ENCODE measurements around the gene DNASE1. TPM values are rescaled to one million over a fixed set of nuclear protein-coding genes. Genes with fewer than 3 reads are reported as not detected.

Gene DNASE1
- total RNA-seq, 1 donor from 2014 or later: 23.1 TPM

- Mint-ChIP-seq H3K4me3 (ENCODE audit: unreplicated experiment) (peak overlapping the region; percentile 99), H3K36me3 (ENCODE audit: unreplicated experiment) (peaks cover 6% of the 10 kb centered on the region), H3K4me1 (ENCODE audit: unreplicated experiment) (peaks cover 28% of the 10 kb centered on the region), H3K27ac (ENCODE audit: unreplicated experiment) (no peak overlapping the region), H3K27me3 (ENCODE audit: unreplicated experiment) (no peaks in the 10 kb centered on the region), H3K9me3 (ENCODE audit: unreplicated experiment) (no peaks in the 10 kb centered on the region)
- DNase-seq (ENCODE audit: extremely low spot score, unreplicated experiment): no peak
- no peak for TF ChIP-seq CTCF (IDR thresholded peaks at IDR 0.05)
Measured at GRCh38 chr16:3609895-3610697, 44.4 kb upstream of the DNASE1 start.

- DNase-seq (ENCODE audit: extremely low spot score, unreplicated experiment): no peak
- TF ChIP-seq CTCF (IDR thresholded peaks at IDR 0.05): no peak
- peak overlapping the region; percentile 99 for H3K4me3 Mint-ChIP-seq (ENCODE audit: unreplicated experiment)
- H3K36me3 Mint-ChIP-seq (ENCODE audit: unreplicated experiment): peaks cover 7% of the 10 kb centered on the region
- H3K4me1 Mint-ChIP-seq (ENCODE audit: unreplicated experiment): peaks cover 28% of the 10 kb centered on the region
- no peaks in the 10 kb centered on the region for H3K27me3 Mint-ChIP-seq (ENCODE audit: unreplicated experiment)
- H3K9me3 Mint-ChIP-seq (ENCODE audit: unreplicated experiment): no peaks in the 10 kb centered on the region
- H3K27ac Mint-ChIP-seq (ENCODE audit: unreplicated experiment): no peak overlapping the region
Measured at GRCh38 chr16:3610698-3611145, 43.8 kb upstream of the DNASE1 start.

GRCh38 chr16:3611146-3611975 is 43.1 kb upstream of the DNASE1 start, which contains the start of gene SLX4:
SLX4 (minus strand) TSS chr16:3611606; CDS start chr16:3608964, 2,642 bp downstream.
- H3K27ac Mint-ChIP-seq (ENCODE audit: unreplicated experiment): peak within 1 kb of the TSS; percentile 97
- TF ChIP-seq CTCF (IDR thresholded peaks at IDR 0.05): no peak

GRCh38 chr16:3612510-3613466 is 41.7 kb upstream of the DNASE1 start:
- TF ChIP-seq CTCF (IDR thresholded peaks at IDR 0.05): no peak
- Mint-ChIP-seq H3K4me3 (ENCODE audit: unreplicated experiment) (peak overlapping the region; percentile 99), H3K9me3 (ENCODE audit: unreplicated experiment) (no peaks in the 10 kb centered on the region), H3K36me3 (ENCODE audit: unreplicated experiment) (peaks cover 4% of the 10 kb centered on the region), H3K27ac (ENCODE audit: unreplicated experiment) (peak overlapping the region; percentile 17), H3K27me3 (ENCODE audit: unreplicated experiment) (no peaks in the 10 kb centered on the region), H3K4me1 (ENCODE audit: unreplicated experiment) (peaks cover 28% of the 10 kb centered on the region)
- DNase-seq (ENCODE audit: extremely low spot score, unreplicated experiment): no peak

More at GRCh38 chr16:3611146-3611975, 43.1 kb upstream of the DNASE1 start, which contains the start of gene SLX4:
- no peaks in the 10 kb centered on the region for H3K27me3 Mint-ChIP-seq (ENCODE audit: unreplicated experiment)
- H3K4me1 Mint-ChIP-seq (ENCODE audit: unreplicated experiment): peaks cover 28% of the 10 kb centered on the region
- peak within 1 kb of the TSS; percentile 99 for H3K4me3 Mint-ChIP-seq (ENCODE audit: unreplicated experiment)
- peaks cover 6% of the 10 kb centered on the region for H3K36me3 Mint-ChIP-seq (ENCODE audit: unreplicated experiment)
- DNase-seq (ENCODE audit: extremely low spot score, unreplicated experiment): peak; percentile 98
- no peaks in the 10 kb centered on the region for H3K9me3 Mint-ChIP-seq (ENCODE audit: unreplicated experiment)

Data from osteocyte (in vitro differentiated cells).